T-cell (primary cell): Measurements from ENCODE around the gene CUX1. TPM values are rescaled to one million over a fixed set of nuclear protein-coding genes. Genes with fewer than 3 reads are reported as not detected.
"Not testable (repeated sequence)": the region's sequence is repeated elsewhere in the genome, so short reads cannot be mapped to it uniquely, and the experiment has no call there.

Experiments used
- ATAC-seq, 4 experiments: fragments of 200-7000 bp in 3 of 4; fragments of 150-1000 bp in 1 of 4; cut with Tn5 transposase; replicated peaks in 1 of 4; 1 replicate in 3 of 4; 2 replicates in 1 of 4; pipeline ENCODE4 v1.10.0; 2021; ENCODE audit warnings: moderate library complexity in 3 of 4, mild to moderate bottlenecking in 2 of 4, moderate number of reproducible peaks in 1 of 4
- CTCF ChIA-PET, 2 donors: fragments of 300-600 bp; sonication (Branson Sonifier 250); formaldehyde crosslinking; loops; one replicate each; lab custom pipeline; 2022; ENCODE audit warnings: antibody characterized with exemption in 2 of 2; lab: Charles Lee
- POLR2A ChIA-PET, 2 donors: fragments of 300-600 bp; sonication (Branson Sonifier 250); formaldehyde crosslinking; loops; one replicate each; lab custom pipeline; 2022; ENCODE audit warnings: antibody characterized with exemption in 2 of 2; lab: Charles Lee
- DNase-seq, 35 experiments: peaks; one replicate each; pipeline versions ENCODE4 v3.0.0 to v3.0.0-alpha.2; 2013 to 2023
- H3K27ac ChIP-seq: one replicate; pipeline ENCODE4 v1.5.1; 2013; ENCODE audit warnings: low read length
- H3K27me3 ChIP-seq, 2 experiments: replicated peaks in 1 of 2; 1 replicate in 1 of 2; 2 replicates in 1 of 2; pipeline versions ENCODE4 v1.6.1 to v1.7.0; 2013; ENCODE audit warnings: low read length in 1 of 2, mixed read lengths in 1 of 2; ENCODE audit not compliant: control insufficient read depth in 2 of 2, insufficient read depth in 2 of 2; ENCODE audit errors: extremely low read depth in 1 of 2
- H3K36me3 ChIP-seq, 2 donors: 1 replicate in 1 of 2; 2 replicates in 1 of 2; pipeline versions ENCODE4 v1.6.1 to v1.7.0; 2013; ENCODE audit warnings: low read length in 1 of 2; ENCODE audit not compliant: control insufficient read depth in 2 of 2, insufficient read depth in 1 of 2; ENCODE audit errors: extremely low read depth in 1 of 2
- H3K4me1 ChIP-seq, 2 experiments: 1 replicate in 1 of 2; 2 replicates in 1 of 2; pipeline versions ENCODE4 v1.6.1 to v1.7.0; 2013; ENCODE audit warnings: low read length in 2 of 2, mixed read lengths in 1 of 2; ENCODE audit not compliant: insufficient read depth in 2 of 2, control insufficient read depth in 1 of 2; ENCODE audit errors: extremely low read depth in 1 of 2
- H3K4me3 ChIP-seq, 2 donors: 1 replicate in 1 of 2; 2 replicates in 1 of 2; pipeline versions ENCODE4 v1.5.1 to v1.7.0; 2013; ENCODE audit warnings: mild to moderate bottlenecking in 2 of 2, low read length in 1 of 2, moderate library complexity in 1 of 2; ENCODE audit not compliant: control insufficient read depth in 1 of 2; ENCODE audit errors: extremely low read depth in 1 of 2
- H3K9me3 ChIP-seq: 2 replicates; pipeline ENCODE4 v1.7.0; 2013
- H3K27ac Mint-ChIP-seq, 2 donors: one replicate each; pipeline ENCODE4 v1.8.0; 2020 to 2021; ENCODE audit warnings: mild to moderate bottlenecking in 2 of 2, mixed read lengths in 2 of 2
- H3K27me3 Mint-ChIP-seq, 2 donors: one replicate each; pipeline ENCODE4 v1.8.0; 2021 to 2022; ENCODE audit warnings: mixed read lengths in 2 of 2
- H3K36me3 Mint-ChIP-seq: one replicate; pipeline ENCODE4 v1.8.0; 2021; ENCODE audit warnings: mixed read lengths
- H3K4me1 Mint-ChIP-seq, 3 donors: one replicate each; pipeline ENCODE4 v1.8.0; 2020 to 2022; ENCODE audit warnings: mixed read lengths in 3 of 3, mild to moderate bottlenecking in 1 of 3
- H3K4me3 Mint-ChIP-seq, 3 donors: one replicate each; pipeline ENCODE4 v1.8.0; 2020 to 2022; ENCODE audit warnings: mild to moderate bottlenecking in 3 of 3, mixed read lengths in 3 of 3, moderate library complexity in 3 of 3
- H3K9me3 Mint-ChIP-seq, 3 donors: one replicate each; pipeline ENCODE4 v1.8.0; 2020 to 2022; ENCODE audit warnings: mixed read lengths in 3 of 3
- WGBS: methylation state at CpG from one replicate; pipeline ENCODE4 v1.1.5; 2013; ENCODE audit warnings: missing lambda C conversion rate; ENCODE audit not compliant: insufficient coverage; 5-methylcytosine and 5-hydroxymethylcytosine counted together
- total RNA-seq, 35 experiments: library from RNA in 6 of 35; stranded (reverse) in 6 of 35; fragments of 120-200 nt in 1 of 35; gene quantifications; one replicate each; pipeline versions ENCODE4 v1.2.1 to v1.2.4 and lab custom pipeline; 2013 to 2026

The CUX1 gene
- total RNA-seq, 5 donors from 2014 or later (not counting 1 experiment from before 2014, with no cell fraction given): 36.9 to 50.2 (median 42.8) TPM

DNA sequence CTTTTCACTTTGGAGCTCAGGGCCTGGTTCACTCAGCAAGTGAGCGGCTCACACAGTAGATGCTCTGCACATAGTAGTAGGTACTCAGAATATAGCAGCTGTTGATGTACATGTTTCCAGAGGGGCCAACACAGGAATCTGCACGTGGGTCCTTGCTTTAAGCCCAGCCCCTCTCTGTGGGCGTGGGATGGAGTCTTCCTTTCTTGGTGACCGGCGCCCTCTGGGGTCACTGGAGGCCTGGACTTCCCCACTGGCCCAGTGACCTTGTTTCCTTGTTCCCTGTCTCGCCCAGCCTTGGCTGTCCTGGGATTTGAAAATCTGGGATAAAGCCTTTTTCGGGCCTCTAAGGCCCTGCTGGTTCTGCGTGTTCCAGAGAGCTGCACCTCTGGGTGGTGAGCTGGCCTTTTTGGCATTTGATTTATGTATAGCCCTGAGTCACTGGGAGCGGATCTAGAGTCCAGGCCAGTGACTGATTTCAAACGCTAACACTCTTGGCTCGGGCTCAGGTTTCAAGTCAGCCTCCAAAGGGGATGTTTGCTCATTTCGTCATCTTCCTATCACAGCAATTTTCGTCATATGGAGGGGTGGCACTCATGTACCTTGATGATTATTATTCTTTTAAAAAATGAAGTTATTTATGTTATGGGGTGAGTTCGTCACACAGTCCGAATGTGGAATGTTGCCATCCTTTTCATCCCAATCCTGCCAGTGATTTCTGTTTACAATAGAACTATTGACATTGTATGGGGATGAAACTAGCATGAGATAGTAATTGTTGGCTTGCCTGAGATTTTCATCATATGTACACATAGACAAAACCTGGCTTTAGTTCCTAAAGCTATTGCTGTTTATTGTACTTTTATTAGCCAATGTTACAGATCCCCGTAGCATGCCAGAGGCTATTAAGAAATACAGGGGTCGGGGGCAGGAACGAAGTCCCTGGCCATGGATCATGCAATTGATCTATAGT, 65.5 kb downstream of the CUX1 start:
- no peaks in the 10 kb centered on the region for H3K9me3 Mint-ChIP-seq
- peaks cover 21 to 26% of the 10 kb centered on the region in 2 experiments for H3K4me1 ChIP-seq

GRCh38 chr7:101884671-101885596, 67.5 kb downstream of the CUX1 start:
- WGBS: 40% methylated on average over 2 of the region's 13 CpGs
- ChIA-PET POLR2A (no interaction called here), CTCF (no interaction called here)
- Mint-ChIP-seq H3K36me3 (peaks cover 3% of the 10 kb centered on the region), H3K4me3 (peak overlapping the region in 2 of 3 donors; percentile 21 to 60), H3K27ac (peak overlapping the region in 1 of 2 donors; percentile 59), H3K9me3 (no peaks in the 10 kb centered on the region), H3K27me3 (no peaks in the 10 kb centered on the region), H3K4me1 (peaks cover 44 to 57% (median 47%) of the 10 kb centered on the region in 3 donors)
- Histone ChIP-seq H3K4me1 (peaks cover 21 to 26% of the 10 kb centered on the region in 2 experiments), H3K4me3 (peak overlapping the region in 1 of 2 donors; percentile 26), H3K27me3 (no peaks in the 10 kb centered on the region), H3K9me3 (no peaks in the 10 kb centered on the region), H3K36me3 (no peaks in the 10 kb centered on the region), H3K27ac (no peak overlapping the region)
- DNase-seq (peak in 16 of 35 experiments; percentile 2 to 43 (median 14)), ATAC-seq (peak; percentile 73 to 86 (median 84))

More for the DNA sequence above, 65.5 kb downstream of the CUX1 start:
- Mint-ChIP-seq H3K4me3 (no peak overlapping the region), H3K27ac (no peak overlapping the region), H3K4me1 (peaks cover 40 to 62% (median 52%) of the 10 kb centered on the region in 3 donors), H3K36me3 (no peaks in the 10 kb centered on the region), H3K27me3 (no peaks in the 10 kb centered on the region)
- POLR2A ChIA-PET: interaction anchor here in 1 of 2 donors (0.6 kb wide), 1 partner anchor 17 kb away, joined by 4 read pairs; no protein-coding TSS in a partner anchor
- Histone ChIP-seq H3K9me3 (no peaks in the 10 kb centered on the region), H3K27me3 (no peaks in the 10 kb centered on the region), H3K4me3 (no peak overlapping the region), H3K27ac (no peak overlapping the region), H3K36me3 (no peaks in the 10 kb centered on the region)
- CTCF ChIA-PET: interaction anchor here (0.6 kb wide), 2 partner anchors 76 to 517 kb away, joined by 3 to 4 read pairs; no protein-coding TSS in a partner anchor
- ATAC-seq (no peak), DNase-seq (peak in 1 of 35 experiments; percentile 10)
- 87% methylated on average over 8 of the region's 18 CpGs for WGBS

DNA sequence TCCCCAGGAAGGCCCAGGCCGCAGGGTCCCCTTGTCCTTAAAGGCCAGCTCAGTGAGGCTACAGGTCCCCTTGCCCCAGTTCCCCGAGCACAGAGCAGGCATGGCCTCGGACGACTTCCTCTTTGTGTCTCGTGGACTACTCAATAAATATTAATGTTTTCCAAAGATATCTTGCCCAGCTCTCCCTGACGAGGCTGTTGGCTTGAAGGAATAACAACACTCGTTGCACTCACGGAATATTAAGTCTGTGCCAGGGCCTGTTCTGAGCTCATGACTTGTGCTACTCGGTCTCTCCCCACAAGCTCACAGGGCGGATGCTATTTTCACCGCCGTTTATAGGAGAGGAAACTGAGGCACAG, 68.2 kb downstream of the CUX1 start:
- peaks cover 15 to 23% of the 10 kb centered on the region in 2 experiments for H3K4me1 ChIP-seq
- ChIA-PET CTCF (no interaction called here), POLR2A (no interaction called here)
- H3K4me3 Mint-ChIP-seq: peak overlapping the region in 1 of 3 donors; percentile 60
- no peak for ATAC-seq
- peaks cover 3% of the 10 kb centered on the region for H3K36me3 Mint-ChIP-seq
- WGBS: 89% methylated on average over 7 of the region's 12 CpGs
- H3K9me3 Mint-ChIP-seq: no peaks in the 10 kb centered on the region
- no peak overlapping the region for H3K27ac Mint-ChIP-seq
- H3K4me1 Mint-ChIP-seq: peaks cover 39 to 55% (median 41%) of the 10 kb centered on the region in 3 donors
- no peak overlapping the region for H3K27ac ChIP-seq
- DNase-seq: no peak
- H3K4me3 ChIP-seq: no peak overlapping the region
- H3K27me3 ChIP-seq: no peaks in the 10 kb centered on the region
- H3K36me3 ChIP-seq: no peaks in the 10 kb centered on the region
- H3K27me3 Mint-ChIP-seq: no peaks in the 10 kb centered on the region
- H3K9me3 ChIP-seq: no peaks in the 10 kb centered on the region

DNA sequence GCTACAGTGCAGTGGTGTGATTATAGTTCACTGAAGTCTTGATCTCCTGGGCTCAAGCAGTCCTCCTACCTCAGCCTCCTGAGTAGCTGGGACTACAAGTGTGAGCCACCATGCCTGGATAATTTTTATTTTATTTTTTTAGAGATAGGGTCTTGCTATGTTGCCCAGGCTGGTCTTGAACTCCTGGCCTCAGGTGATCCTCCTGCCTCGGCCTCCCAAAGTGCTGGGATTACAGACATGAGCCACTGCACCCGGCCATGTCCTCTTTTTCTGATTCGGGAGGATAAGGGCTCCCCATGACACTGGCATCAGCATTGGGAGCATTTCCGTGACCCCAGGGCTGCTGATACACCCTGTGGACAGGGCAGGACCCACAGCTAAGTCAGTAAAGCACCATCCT, 69.9 kb downstream of the CUX1 start:
- H3K4me3 Mint-ChIP-seq, H3K27me3 Mint-ChIP-seq, H3K27ac Mint-ChIP-seq, DNase-seq, H3K36me3 Mint-ChIP-seq, H3K9me3 Mint-ChIP-seq, ATAC-seq, H3K4me3 ChIP-seq, H3K27ac ChIP-seq, H3K27me3 ChIP-seq, H3K36me3 ChIP-seq, H3K9me3 ChIP-seq, POLR2A ChIA-PET: not testable (repeated sequence)
- H3K4me1 ChIP-seq: peaks cover 8 to 19% of the 10 kb centered on the region in 2 experiments
- H3K4me1 Mint-ChIP-seq: peaks cover 29 to 55% (median 35%) of the 10 kb centered on the region in 3 donors
- WGBS: 86% methylated on average over 4 of the region's 4 CpGs
- CTCF ChIA-PET: interaction anchor here in 1 of 2 donors (0.6 kb wide), 1 partner anchor 95 kb away, joined by 3 read pairs; no protein-coding TSS in a partner anchor

DNA sequence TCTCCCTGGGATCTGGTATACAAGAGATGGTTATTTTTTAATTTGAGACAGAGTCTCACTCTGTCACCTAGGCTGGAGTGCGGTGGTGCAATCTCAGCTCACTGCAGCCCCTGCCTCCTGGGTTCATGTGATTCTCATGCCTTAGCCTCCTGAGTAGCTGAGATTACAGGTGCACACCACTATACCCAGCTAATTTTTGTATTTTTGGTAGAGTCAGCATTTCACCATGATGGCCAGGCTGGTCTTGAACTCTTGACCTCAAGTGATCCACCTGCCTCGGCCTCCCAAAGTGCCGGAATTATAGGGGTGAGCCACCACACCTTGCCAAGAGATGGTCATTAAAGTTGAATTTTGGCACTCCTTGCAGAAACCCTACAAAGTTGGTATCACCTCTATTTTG, 71.1 kb downstream of the CUX1 start:
- CTCF ChIA-PET, H3K36me3 Mint-ChIP-seq, H3K9me3 Mint-ChIP-seq, ATAC-seq, H3K9me3 ChIP-seq, H3K4me3 Mint-ChIP-seq, DNase-seq, H3K36me3 ChIP-seq, H3K4me3 ChIP-seq, H3K27ac ChIP-seq, H3K27ac Mint-ChIP-seq, POLR2A ChIA-PET, H3K27me3 Mint-ChIP-seq, H3K27me3 ChIP-seq: not testable (repeated sequence)
- peaks cover 29 to 55% (median 37%) of the 10 kb centered on the region in 3 donors for H3K4me1 Mint-ChIP-seq
- 94% methylated on average over 3 of the region's 3 CpGs for WGBS
- peaks cover 8 to 19% of the 10 kb centered on the region in 2 experiments for H3K4me1 ChIP-seq
